Measurements from ENCODE around the gene GALNT16.

GALNT16 gene

DNA sequence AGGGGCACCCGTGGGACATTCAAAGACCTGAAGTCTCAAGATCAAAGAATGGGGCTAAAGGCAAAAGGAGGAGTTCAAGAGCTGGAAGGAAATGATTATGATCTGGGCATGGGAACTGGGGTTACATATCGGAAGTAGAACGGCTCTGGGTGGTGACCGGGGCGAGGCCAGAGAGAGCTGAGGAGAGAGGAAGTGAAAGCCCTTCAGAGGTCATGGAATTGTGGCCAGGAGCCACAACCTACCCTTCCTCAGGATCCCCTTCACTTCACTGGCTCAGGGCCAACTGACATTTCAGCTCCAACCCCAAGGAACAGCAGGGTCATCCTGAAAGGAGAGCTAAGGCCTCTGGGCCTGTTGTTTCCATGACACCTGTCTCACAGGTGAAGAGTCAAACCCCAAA is 57.8 kb downstream of the GALNT16 start:
- DNase-seq (ENCODE audit: low spot score): no peak

- no peak for DNase-seq (ENCODE audit: low spot score)
These were observed 58.3 kb downstream of the GALNT16 start for GRCh38 chr14:69318241-69318640.

GRCh38 chr14:69318901-69319475 is 59.0 kb downstream of the GALNT16 start:
- DNase-seq (ENCODE audit: low spot score): no peak

- DNase-seq (ENCODE audit: low spot score): no peak
These were observed 60.0 kb downstream of the GALNT16 start for GRCh38 chr14:69319911-69320310.

DNA sequence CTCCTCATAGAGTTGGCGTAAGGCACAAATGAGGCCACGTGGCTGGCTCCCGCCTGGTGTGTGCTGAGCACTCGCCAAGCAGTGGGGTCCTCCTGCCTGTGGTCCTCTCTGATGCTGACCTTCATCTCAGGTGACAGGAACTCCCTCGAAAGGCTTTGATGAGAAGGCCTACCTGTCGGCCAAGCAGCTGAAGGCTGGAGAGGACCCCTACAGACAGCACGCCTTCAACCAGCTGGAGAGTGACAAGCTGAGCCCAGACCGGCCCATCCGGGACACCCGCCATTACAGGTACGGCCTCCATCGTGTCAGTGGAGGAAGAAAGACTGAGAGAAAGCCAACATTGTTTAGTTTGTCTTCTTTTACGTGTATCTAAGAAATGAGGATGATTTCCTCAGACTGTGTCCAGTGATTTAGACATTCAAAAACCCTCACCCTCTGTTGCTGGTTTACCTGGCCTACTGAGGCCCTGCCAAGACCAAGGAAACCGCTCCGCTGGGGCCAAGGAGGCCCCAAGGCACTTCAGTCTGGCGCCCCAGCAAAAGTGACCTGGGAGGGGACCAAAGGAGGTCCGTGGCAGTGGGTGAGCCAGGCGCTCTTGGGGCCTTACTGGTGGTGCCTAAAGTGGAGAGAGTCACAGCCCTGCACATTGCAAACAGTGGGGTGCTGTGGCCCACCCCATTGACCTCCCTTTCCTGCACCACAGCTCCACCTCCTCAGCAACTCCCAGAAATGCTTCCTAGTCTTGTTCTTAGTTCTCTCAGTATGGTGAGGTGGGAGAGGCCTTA is 60.8 kb downstream of the GALNT16 start:
- no peak for DNase-seq (ENCODE audit: low spot score)

- DNase-seq (ENCODE audit: low spot score): no peak
These were observed 61.8 kb downstream of the GALNT16 start for GRCh38 chr14:69321601-69322330.

DNA sequence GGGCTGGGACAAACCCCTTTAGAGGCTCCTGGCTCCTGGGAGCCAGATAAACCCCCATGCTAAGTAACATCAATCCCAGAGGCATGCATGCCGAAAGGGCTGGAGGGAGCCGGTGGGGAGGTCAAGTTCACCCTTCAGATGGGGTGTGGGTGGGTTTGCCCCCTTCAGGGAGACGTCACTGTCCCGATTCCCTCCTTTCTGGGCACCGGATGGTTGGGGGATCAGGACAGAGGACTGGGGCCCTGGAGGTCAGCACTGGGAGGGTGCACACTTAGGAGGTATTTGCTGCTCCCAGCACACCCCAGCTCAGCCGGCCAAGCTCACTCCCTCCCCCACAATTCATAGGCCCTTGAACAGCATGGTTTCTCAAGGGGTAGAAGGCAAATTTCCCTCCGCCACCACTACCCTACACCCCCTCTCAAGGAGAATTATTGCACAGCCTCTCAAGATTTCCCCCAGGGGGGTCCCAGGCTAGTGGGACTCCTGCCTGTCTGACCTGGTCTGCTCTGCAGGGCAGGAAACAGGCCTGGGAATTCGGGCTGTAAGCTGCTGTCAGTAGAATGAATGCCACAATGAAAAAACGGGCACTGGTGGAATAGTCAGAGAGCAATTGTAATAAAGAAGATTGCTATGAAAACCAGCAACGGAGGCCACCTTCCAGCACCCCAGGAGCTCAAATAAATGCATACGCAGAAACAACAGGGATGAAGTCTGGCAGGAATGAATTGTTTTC is 63.5 kb downstream of the GALNT16 start:
- no peak for DNase-seq (ENCODE audit: low spot score)

- DNase-seq (ENCODE audit: low spot score): no peak
These were observed 64.0 kb downstream of the GALNT16 start for GRCh38 chr14:69323999-69324282.

GRCh38 chr14:69324341-69324931 is 64.5 kb downstream of the GALNT16 start:
- DNase-seq (ENCODE audit: low spot score): no peak

DNA sequence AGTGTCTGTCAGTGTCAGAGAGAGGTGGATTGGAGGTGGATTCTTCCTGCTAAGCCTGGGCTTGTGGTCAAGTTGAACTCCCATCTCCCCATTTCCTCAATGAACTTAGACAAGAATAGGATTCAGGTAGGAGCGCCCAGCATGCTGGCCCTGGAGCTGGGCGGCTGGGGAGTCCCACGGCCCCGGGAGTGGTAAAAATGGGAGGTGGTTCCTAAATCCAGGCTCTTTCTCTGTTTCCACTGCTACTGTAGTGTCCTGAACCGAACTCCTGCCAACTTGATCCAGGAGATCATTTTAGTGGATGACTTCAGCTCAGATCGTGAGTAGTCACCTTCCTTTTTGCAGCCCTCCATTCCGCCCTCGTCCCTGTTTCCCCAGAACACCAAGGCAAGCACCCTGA is 65.1 kb downstream of the GALNT16 start:
- DNase-seq (ENCODE audit: low spot score): no peak

DNA sequence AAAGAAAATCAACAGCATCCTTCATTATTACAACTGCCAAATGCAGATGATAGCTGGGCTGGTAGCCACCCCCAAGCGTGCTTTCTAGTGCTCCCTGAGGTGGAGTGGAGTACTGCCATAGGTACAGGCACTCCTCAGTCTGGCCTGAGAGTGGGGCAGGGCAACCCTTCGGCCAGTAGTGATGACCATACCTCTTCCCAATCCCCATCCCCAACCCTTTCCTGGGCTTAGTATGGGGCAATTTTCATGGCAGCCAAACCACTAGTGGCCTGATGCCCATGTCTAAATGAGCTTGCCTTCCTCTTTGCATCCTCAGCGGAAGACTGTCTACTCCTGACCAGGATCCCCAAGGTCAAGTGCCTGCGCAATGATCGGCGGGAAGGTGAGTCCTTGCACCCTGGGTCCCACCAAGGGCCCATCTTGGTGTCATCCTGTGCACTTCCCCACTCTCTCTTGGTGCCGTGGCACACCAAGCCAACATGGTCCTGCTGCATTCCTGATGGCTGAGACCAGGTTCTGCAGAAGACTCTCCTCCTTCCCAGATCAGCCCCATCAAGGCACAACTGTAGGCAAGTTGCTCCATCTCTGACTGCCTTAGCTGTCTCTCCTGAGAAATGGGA is 65.8 kb downstream of the GALNT16 start:
- peak; percentile 32 for DNase-seq (ENCODE audit: low spot score)

DNA sequence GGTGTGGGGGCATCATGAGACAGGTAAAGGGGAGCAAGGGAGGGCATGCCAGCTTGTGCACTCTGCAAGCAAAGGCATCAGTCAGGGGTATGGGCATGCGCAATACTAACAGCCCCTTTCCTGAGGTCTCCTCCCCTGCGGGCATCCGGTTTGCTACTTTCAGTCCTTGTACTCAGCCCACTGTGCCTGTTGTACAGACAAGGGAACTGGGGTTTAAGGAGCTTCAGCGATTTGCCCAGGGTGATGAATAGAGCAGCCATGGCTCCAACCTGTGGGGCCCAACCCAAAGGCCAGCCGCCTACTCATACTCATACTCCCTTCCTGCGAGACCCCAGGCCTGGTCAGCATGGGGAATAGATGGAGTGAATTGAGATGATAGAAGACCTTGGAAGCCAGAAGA is 66.7 kb downstream of the GALNT16 start:
- no peak for DNase-seq (ENCODE audit: low spot score)

DNA sequence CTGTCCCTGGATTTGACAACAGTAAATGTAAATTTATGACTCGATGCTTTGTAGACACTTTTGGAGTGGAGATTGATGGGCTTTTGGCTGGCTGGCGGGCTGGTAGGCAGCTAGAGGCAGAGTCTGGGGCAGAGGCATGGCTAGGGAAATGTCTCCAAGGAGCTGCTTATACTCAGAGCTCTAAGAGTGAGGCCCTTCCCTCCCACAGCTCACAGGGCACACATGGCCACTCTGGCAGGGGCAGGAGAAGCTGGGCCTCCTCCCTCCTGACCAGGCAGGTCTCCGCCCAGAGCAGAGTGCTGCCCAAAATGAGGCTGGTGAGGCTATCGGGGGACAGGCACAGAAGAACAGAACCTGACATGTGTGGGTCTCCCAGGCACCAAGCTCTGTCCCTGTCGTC is 67.5 kb downstream of the GALNT16 start:
- DNase-seq (ENCODE audit: low spot score): no peak

DNA sequence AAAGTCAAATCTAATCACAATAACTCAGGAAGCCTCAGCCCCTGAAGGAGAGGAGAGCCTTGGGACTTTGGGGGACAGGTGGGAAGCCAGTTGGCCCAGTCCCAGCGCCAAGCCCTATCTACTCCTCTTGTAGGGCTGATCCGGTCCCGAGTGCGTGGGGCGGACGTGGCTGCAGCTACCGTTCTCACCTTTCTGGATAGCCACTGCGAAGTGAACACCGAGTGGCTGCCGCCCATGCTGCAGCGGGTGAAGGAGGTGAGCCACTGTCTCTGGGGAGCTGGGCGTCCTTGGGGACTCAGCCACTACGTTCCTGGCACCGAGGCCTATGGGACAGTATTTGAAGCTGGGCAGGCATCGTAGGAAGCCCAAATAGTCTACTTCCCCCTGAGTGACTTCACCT is 68.4 kb downstream of the GALNT16 start:
- DNase-seq (ENCODE audit: low spot score): no peak

DNA sequence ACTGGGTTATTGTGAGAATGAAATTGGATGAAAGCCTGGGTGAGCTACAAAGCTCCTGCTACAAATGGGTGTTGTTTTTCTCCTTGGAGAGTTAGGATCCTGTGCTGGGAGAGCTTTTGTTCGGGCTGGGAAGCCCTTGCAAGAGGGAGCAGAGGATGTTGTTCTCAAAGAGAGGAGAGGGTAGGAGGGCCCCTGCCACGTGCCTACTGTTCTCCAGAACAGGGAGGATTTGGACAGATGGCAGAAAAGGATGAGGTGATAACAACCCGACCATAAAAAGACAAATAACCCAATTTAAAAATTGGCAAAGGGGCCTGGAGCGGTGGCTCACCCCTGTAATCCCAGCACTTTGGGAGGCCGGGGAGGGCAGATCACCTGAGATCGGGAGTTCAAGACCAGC is 68.8 kb downstream of the GALNT16 start:
- DNase-seq (ENCODE audit: low spot score): no peak

GRCh38 chr14:69331206-69331605 is 71.2 kb downstream of the GALNT16 start:
- DNase-seq (ENCODE audit: low spot score): no peak

DNA sequence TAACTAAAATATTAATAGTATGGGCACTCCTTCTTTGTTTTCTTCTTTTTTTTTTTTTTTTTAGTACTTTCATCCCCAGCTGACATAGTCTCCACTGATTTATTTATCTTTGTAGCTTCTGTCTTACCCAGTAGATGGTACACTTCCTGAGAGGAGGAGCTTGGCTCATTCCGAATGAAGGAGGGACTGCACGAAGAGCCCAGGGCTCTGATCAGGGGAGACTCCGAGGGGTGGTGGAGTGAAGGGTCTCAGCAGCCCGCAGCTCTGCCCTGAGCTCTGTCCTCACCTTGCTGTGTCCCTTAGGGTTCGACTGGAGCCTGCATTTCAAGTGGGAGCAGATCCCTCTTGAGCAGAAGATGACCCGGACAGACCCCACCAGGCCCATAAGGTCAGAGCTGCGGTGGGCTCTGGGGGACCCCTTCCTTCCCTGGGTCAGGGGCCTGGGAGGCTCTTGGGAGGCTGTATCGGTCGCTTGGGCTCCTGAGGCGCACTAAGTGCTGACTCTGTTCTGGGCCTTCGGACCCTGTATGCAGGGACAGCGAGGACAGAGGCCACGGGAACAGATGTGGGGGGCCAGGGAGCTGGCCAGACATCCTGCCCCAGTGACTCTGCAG is 72.9 kb downstream of the GALNT16 start:
- no peak for DNase-seq (ENCODE audit: low spot score)

- DNase-seq (ENCODE audit: low spot score): no peak
These were observed 73.9 kb downstream of the GALNT16 start for GRCh38 chr14:69333791-69334337.

DNA sequence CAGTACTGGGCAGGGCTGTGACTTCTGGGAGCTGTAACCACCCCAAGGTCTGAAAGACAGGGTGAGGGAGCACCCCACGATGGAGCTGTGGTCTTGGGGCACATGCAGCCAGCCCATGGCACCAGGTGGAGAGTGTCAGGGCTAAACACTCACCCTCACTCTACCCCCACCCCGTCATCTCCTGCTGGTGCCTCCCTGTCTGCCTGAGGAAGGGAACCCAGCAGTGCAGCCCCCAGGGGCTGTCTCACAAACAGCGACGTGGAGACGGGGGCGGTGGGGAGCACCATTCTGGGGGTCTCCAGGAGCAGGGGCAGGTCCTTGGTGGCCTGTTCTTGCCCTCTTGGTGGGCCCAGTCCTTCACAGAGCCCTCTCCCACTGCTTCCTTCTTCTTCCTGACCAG is 74.6 kb downstream of the GALNT16 start:
- DNase-seq (ENCODE audit: low spot score): no peak

DNA sequence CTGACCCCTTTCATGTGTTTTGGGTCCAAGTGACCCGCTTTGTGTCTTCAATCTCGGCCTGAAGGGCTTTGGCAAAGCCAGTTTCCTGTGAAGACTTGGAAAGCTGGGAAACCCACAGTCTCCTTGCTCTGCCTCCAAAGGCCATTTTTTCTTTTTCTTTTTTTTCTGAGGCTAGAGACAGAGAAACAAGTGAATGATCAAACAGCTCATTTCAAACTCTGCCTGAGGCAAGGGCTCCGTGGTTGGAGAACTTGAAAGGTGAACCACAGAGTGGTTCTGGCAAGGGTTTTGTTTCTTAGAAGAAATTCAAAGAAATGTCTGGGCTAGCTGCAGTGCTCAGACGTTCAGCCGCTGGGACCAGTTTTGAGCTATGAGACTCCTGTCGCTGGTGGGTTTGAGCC is 75.4 kb downstream of the GALNT16 start:
- DNase-seq (ENCODE audit: low spot score): no peak

DNA sequence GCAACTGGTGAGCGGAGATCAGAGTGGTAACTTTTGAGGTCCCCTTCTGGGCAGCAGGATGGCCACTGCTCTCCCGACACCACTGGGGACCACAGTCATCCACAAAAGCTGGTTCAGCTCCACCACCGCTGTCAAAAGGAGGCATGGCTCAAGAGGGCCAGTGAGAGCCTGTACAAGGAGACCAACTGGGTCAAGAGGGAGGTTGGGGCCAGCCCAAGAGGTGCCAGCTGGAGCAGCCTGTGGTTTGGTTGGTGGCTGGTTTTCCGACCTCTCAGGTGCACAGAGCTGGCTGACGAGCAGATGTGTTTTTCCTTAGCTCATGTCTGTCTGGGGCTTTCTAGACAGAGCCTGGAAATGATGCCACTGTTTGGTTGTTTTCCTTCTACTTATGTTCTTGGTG is 78.0 kb downstream of the GALNT16 start:
- no peak for DNase-seq (ENCODE audit: low spot score)
